SK-N-SH (cell line): ENCODE measurements around the gene PTPRD.

ENCODE experiments used
- CTCF ChIP-seq: fragments of 200-600 bp; sonication (generic); IDR thresholded peaks from 2 replicates; pipeline ENCODE4 v1.6.1; 2017; ENCODE audit warnings: antibody characterized with exemption, mild to moderate bottlenecking, moderate library complexity
- GABPA ChIP-seq: IDR thresholded peaks from 2 replicates; pipeline ENCODE4 v1.4.0; 2012; ENCODE audit warnings: low read depth, mild to moderate bottlenecking
- GATA2 ChIP-seq: sonication (generic); formaldehyde crosslinking; IDR thresholded peaks from 2 replicates; pipeline ENCODE4 v1.5.0; 2020; ENCODE audit warnings: mild to moderate bottlenecking, missing genetic modification reagents
- JUND ChIP-seq: IDR thresholded peaks from 2 replicates; pipeline ENCODE4 v1.4.0; 2012
- MAX ChIP-seq: IDR thresholded peaks from 2 replicates; pipeline ENCODE4 v1.4.0; 2012; ENCODE audit warnings: low read depth
- NFIC ChIP-seq: IDR thresholded peaks from 2 replicates; pipeline ENCODE4 v1.4.0; 2012; ENCODE audit warnings: borderline replicate concordance
- PBX3 ChIP-seq: IDR thresholded peaks from 2 replicates; pipeline ENCODE4; 2012
- POLR2AphosphoS5 ChIP-seq: IDR thresholded peaks from 2 replicates; pipeline ENCODE4 v1.6.1; 2012; ENCODE audit warnings: low read depth, low read length
- REST ChIP-seq: IDR thresholded peaks from 2 replicates; pipeline ENCODE4 v1.6.1; 2012; ENCODE audit warnings: mild to moderate bottlenecking, low read depth, low read length, moderate library complexity
- RFX5 ChIP-seq: IDR thresholded peaks from 2 replicates; pipeline ENCODE4 v1.6.1; 2012; ENCODE audit warnings: mild to moderate bottlenecking, improper control_type of control experiment, low read length
- TAF1 ChIP-seq: IDR thresholded peaks from 2 replicates; pipeline ENCODE4 v1.6.1; 2012; ENCODE audit warnings: low read depth, mild to moderate bottlenecking, low read length, moderate library complexity, borderline replicate concordance
- TF ChIP-seq, protein P1 (sequence below): fragments of 150-350 bp; IDR thresholded peaks from 2 replicates; pipeline ENCODE4 v1.6.1; 2017; ENCODE audit warnings: antibody characterized with exemption, low read length, low read depth, borderline replicate concordance
- TF ChIP-seq, protein P2 (sequence below): IDR thresholded peaks from 2 replicates; pipeline ENCODE4 v1.4.0; 2012; ENCODE audit warnings: low read depth, borderline replicate concordance

DNA sequence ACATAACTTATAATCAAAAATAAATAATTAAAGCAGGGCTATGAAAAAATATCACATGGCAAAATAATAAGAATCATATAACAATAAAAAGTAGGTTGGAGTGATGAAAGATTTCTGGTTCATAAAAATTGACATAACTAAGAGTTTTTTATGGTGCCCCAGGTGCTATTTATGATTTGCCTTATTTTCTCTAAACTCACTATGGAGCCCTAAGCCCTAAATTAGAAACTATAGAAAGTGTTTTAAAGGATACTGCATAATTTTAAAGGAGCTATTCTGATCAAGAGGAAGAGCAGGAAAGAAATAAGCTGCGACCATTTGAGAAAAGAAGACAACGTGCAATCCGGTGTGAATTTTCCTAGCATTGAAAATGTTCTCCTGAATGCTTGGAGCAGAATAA lies 2178.2 kb downstream of the PTPRD start:
- TF ChIP-seq POLR2AphosphoS5, result no peak
- no peak for TF ChIP-seq CTCF
- no peak for TF ChIP-seq PBX3
- TF ChIP-seq RFX5, result no peak
- TF ChIP-seq TAF1, result no peak
- TF ChIP-seq GABPA, result no peak
- no peak for TF ChIP-seq JUND
- TF ChIP-seq, protein P1, sequence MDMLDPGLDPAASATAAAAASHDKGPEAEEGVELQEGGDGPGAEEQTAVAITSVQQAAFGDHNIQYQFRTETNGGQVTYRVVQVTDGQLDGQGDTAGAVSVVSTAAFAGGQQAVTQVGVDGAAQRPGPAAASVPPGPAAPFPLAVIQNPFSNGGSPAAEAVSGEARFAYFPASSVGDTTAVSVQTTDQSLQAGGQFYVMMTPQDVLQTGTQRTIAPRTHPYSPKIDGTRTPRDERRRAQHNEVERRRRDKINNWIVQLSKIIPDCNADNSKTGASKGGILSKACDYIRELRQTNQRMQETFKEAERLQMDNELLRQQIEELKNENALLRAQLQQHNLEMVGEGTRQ, result no peak
- TF ChIP-seq MAX, result no peak
- TF ChIP-seq, protein P2, sequence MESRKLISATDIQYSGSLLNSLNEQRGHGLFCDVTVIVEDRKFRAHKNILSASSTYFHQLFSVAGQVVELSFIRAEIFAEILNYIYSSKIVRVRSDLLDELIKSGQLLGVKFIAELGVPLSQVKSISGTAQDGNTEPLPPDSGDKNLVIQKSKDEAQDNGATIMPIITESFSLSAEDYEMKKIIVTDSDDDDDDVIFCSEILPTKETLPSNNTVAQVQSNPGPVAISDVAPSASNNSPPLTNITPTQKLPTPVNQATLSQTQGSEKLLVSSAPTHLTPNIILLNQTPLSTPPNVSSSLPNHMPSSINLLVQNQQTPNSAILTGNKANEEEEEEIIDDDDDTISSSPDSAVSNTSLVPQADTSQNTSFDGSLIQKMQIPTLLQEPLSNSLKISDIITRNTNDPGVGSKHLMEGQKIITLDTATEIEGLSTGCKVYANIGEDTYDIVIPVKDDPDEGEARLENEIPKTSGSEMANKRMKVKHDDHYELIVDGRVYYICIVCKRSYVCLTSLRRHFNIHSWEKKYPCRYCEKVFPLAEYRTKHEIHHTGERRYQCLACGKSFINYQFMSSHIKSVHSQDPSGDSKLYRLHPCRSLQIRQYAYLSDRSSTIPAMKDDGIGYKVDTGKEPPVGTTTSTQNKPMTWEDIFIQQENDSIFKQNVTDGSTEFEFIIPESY, result no peak
- TF ChIP-seq REST, result no peak
- TF ChIP-seq NFIC, result no peak
- no peak for TF ChIP-seq GATA2 (CRISPR knock-in tag)
